ENCODE results near the gene RASIP1. TPM values are rescaled to one million over a fixed set of nuclear protein-coding genes. Genes with fewer than 3 reads are reported as not detected.

The RASIP1 gene
- polyA plus RNA-seq, 3 donors = 12.2 to 19.6 (median 16.6) TPM

Other genes starting within 250 kb of the RASIP1 start
- 1 to 10 TPM; 1.8 to 3.8 (median 3.6) TPM for gene LMTK3, start 228.8 kb downstream of the RASIP1 start, polyA plus RNA-seq (ENCODE audit: insufficient read length in 3 of 3)
- gene SULT2B1, start 188.4 kb downstream of the RASIP1 start, polyA plus RNA-seq (ENCODE audit: insufficient read length in 3 of 3) = under 1 TPM; 0.28 to 0.62 (median 0.33) TPM
- under 1 TPM in 1 of 3 donors, not detected in 2; 0.26 TPM for gene SPACA4, start 133.9 kb downstream of the RASIP1 start, polyA plus RNA-seq (ENCODE audit: insufficient read length in 3 of 3)
- 1 to 10 TPM in 2 of 3 donors, under 1 TPM in 1; 0.88 to 1.2 (median 1.1) TPM for gene FAM83E, start 125.5 kb downstream of the RASIP1 start, polyA plus RNA-seq (ENCODE audit: insufficient read length in 3 of 3)
- 1,000 to 10,000 TPM; 1,072 to 1,401 (median 1,249) TPM for gene RPL18, start 121.4 kb downstream of the RASIP1 start, polyA plus RNA-seq (ENCODE audit: insufficient read length in 3 of 3)
- 10 to 100 TPM; 15.8 to 31.8 (median 30.9) TPM for gene SPHK2, start 121.1 kb downstream of the RASIP1 start, polyA plus RNA-seq (ENCODE audit: insufficient read length in 3 of 3)
- 10 to 100 TPM; 11.2 to 15.9 (median 14.3) TPM for gene DBP, start 103.2 kb downstream of the RASIP1 start, polyA plus RNA-seq (ENCODE audit: insufficient read length in 3 of 3)
- 10 to 100 TPM; 21.9 to 30.7 (median 29.2) TPM for gene CA11, start 94.4 kb downstream of the RASIP1 start, polyA plus RNA-seq (ENCODE audit: insufficient read length in 3 of 3)
- gene NTN5, start 67.6 kb downstream of the RASIP1 start, polyA plus RNA-seq (ENCODE audit: insufficient read length in 3 of 3) = 1 to 10 TPM in 2 of 3 donors, under 1 TPM in 1; 0.68 to 2.4 (median 1.5) TPM
- gene FUT2, start 44.6 kb downstream of the RASIP1 start, polyA plus RNA-seq (ENCODE audit: insufficient read length in 3 of 3) = 1 to 10 TPM; 1.7 to 4.4 (median 1.8) TPM
- gene MAMSTR, start 20.9 kb downstream of the RASIP1 start, polyA plus RNA-seq (ENCODE audit: insufficient read length in 3 of 3) = 1 to 10 TPM; 5.0 to 7.3 (median 6.5) TPM
- gene IZUMO1, start 6.3 kb upstream of the RASIP1 start, polyA plus RNA-seq (ENCODE audit: insufficient read length in 3 of 3) = 1 to 10 TPM in 1 of 3 donors, under 1 TPM in 2; 0.23 to 1.2 (median 0.41) TPM
- gene FUT1, start 12.0 kb upstream of the RASIP1 start, polyA plus RNA-seq (ENCODE audit: insufficient read length in 3 of 3) = 1 to 10 TPM; 3.2 to 4.0 (median 3.3) TPM
- gene FGF21, start 14.9 kb upstream of the RASIP1 start, polyA plus RNA-seq (ENCODE audit: insufficient read length in 3 of 3) = not detected
- 10 to 100 TPM; 32.4 to 57.8 (median 44.8) TPM for gene BCAT2, start 70.4 kb upstream of the RASIP1 start, polyA plus RNA-seq (ENCODE audit: insufficient read length in 3 of 3)
- gene HSD17B14, start 95.9 kb upstream of the RASIP1 start, polyA plus RNA-seq (ENCODE audit: insufficient read length in 3 of 3) = 10 to 100 TPM; 23.7 to 37.1 (median 30.1) TPM
- 10 to 100 TPM; 20.6 to 29.6 (median 27.9) TPM for gene PLEKHA4, start 128.0 kb upstream of the RASIP1 start, polyA plus RNA-seq (ENCODE audit: insufficient read length in 3 of 3)
- 10 to 100 TPM; 35.1 to 45.2 (median 37.3) TPM for gene PPP1R15A, start 131.8 kb upstream of the RASIP1 start, polyA plus RNA-seq (ENCODE audit: insufficient read length in 3 of 3)
- 1 to 10 TPM in 2 of 3 donors, under 1 TPM in 1; 0.67 to 1.4 (median 1.3) TPM for gene TULP2, start 158.1 kb upstream of the RASIP1 start, polyA plus RNA-seq (ENCODE audit: insufficient read length in 3 of 3)
- 100 to 1,000 TPM; 231 to 319 (median 307) TPM for gene NUCB1, start 159.7 kb upstream of the RASIP1 start, polyA plus RNA-seq (ENCODE audit: insufficient read length in 3 of 3)
- gene DHDH, start 193.1 kb upstream of the RASIP1 start, polyA plus RNA-seq (ENCODE audit: insufficient read length in 3 of 3) = 10 to 100 TPM in 1 of 3 donors, 1 to 10 TPM in 2; 6.5 to 10.7 (median 7.0) TPM
- gene BAX, start 214.3 kb upstream of the RASIP1 start, polyA plus RNA-seq (ENCODE audit: insufficient read length in 3 of 3) = 10 to 100 TPM; 64.7 to 84.6 (median 73.4) TPM
- 1,000 to 10,000 TPM; 2,184 to 2,822 (median 2,594) TPM for gene FTL, start 224.7 kb upstream of the RASIP1 start, polyA plus RNA-seq (ENCODE audit: insufficient read length in 3 of 3)